ENCODE data around the gene SORL1-AS1.

Gene SORL1-AS1

DNA sequence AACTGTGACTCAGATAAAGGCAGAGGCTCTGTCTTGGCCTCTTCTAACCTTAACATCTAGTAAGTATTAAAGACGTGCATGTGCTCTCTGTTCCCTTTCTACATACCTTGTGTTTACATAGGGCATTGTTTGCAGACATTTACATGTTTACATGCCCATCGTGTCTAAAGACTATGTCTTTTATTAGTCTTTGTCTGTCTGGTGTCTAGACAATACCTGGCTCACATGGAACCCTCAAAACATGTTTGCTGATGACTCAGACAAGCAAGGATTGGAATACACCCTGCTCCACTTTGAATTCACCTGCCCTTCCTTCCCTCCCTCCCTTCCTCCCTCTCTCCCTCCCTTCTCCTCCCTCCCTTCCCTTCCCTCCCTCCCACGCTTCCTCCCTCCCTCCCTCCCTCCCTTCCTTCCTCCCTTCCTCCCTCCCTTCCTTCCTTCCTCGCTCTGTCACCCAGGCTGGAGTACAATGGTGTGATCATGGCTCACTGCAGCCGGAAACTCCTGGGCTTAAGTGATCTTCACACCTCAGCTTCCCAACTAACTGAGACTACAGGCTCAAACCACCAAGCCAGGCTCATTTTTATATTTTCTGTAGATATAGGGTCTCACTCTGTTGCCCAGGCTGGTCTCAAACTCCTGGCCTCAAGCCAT, 23.7 kb upstream of the SORL1-AS1 start:
- no peak for DNase-seq (ENCODE audit: low read depth, low spot score)

DNA sequence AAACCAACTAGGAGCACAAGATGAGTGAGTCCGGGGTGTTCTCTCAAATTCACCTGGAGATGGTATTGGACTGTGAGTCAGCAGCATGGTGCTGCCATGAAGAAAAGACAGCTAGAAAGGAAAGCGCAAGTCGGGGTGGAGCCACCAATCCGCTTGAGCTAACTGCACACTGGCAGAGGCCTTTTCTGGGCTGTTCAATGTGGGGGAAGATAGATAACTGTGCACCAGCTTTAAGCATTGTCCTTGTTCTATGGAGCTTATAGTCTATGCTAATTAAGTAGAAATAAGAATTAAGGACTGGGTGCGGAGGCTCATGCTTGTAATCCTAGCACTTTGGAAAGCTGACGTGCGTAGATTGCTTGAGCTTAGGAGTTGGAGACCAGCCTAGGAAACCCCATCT, 21.9 kb upstream of the SORL1-AS1 start:
- no peak for DNase-seq (ENCODE audit: low read depth, low spot score)

DNA sequence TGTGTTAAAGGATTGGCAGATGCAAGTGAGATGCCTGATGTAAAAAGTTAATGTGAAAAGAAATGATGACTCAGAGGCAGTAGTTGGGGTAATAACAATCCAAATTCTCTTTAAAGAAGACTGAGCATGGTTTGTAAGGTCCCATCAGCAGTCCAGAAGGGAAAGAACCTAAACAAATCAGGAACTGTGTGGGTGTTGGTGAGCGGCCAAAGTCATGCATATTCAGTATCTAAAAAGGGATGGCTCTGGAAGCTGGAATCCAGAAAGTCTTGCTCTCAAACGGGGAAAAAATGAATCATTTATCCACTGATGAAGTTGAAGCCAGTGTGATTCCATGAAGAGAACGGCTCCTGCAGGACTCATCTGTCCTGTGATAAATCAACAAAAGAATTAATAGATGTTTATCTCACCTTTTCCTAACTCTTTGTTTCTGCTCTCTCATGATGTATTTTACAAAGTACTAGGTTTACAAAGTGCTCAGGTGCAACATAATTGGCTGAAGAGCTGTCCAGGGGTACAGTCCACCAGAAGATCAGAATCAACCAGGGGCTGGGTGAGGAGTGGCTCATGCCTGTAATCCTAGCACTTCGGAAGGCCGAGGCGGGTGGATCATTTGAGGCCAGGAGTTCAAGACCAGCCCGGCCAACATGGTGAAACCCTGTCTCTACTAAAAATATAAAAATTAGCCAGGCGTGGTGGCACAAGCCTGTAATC, 20.5 kb upstream of the SORL1-AS1 start:
- no peak for DNase-seq (ENCODE audit: low read depth, low spot score)

DNA sequence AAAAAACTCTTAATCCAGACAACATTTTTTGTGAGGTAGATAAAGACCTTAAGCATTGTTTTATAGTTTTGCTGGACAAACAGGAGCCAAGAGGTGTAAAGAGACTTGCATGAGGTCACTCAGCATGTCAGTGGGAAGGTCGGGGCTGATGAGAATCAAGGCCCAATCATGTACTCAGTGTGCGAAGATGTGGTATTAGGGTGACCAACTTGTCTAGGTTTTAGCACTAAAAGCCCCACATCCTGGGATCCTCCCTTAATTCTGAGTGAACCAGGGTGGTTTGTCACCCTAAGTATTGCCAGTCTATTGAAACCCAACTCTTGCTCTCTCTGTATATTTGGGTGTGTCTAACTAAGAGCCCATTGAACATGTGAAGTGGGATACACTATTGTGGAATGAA, 19.5 kb upstream of the SORL1-AS1 start:
- no peak for DNase-seq (ENCODE audit: low read depth, low spot score)

DNA sequence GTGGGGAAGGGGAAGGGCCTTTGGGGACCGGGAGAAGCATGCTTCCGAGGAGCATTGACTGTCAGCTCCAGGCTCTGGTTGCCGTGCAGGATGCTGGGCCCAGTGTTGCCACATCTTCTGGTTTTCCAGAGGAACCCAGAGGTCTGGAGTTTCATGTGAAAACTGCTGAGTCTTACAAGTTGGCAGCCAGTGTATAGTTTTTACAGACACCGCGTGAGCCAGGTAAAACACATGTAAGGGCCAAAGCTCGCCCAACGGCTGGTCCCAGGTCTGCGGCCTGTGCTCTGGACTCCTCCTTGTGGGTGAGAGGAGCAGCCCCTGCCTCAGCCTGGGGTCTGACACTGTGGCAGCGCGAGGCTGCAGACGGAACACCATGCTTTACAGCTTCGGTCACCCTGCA, 18.4 kb upstream of the SORL1-AS1 start:
- DNase-seq (ENCODE audit: low read depth, low spot score), result no peak

DNA sequence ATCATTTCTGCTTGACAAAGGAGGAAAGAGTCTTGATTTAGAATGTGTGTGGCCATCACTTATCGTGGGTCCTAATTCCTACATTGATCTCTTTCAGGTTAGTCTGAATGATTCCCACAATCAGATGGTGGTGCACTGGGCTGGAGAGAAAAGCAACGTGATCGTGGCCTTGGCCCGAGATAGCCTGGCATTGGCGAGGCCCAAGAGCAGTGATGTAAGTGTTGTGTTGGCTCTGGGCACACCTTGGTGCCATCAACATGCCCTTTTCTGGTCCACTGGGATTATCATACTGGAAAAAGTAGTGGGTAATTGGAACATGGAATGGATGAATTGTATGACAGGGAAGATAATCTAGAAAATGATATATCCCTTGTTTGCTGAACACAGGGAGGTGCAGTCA, 17.1 kb upstream of the SORL1-AS1 start:
- DNase-seq (ENCODE audit: low read depth, low spot score), result no peak

DNA sequence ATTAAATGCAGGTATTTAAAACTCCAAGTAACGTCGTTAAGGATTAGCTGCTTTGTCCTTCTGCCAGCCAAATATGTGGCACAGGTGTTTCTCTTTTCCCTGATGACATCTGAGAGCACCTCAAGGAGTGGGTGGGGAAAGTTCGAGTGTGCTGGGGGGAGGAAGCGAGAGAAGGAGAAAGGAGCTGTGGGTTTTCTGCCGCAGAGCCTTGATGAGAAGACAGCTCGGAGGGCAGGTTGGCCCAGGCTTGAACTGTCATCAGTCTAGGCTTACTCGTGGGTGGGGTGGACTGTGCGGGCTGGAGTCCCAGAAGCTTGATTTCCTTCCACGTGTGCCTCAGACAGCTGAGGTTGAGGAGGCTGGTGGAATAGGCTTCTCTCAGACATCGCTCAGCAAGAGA, 15.2 kb upstream of the SORL1-AS1 start:
- peak; percentile 52 for DNase-seq (ENCODE audit: low read depth, low spot score)

DNA sequence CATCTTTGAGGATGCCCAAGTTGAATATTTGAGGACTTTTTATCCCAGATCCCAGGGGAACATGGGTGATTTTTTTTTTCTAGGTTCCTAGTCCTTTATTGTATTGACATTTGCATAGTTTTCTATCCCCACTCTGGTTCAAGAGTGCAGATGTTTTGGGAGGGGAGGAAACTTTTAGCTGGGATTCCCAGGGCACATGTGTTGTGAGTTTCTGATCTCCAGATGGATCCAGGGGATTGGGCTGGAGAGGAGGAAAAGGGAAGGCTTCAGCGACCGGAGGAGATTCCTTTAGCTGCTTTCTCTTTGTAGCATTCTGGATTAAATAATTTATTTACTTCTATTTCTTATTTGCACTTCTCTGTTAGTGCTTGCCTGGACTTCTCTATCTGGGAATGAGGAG, 14.7 kb upstream of the SORL1-AS1 start:
- no peak for DNase-seq (ENCODE audit: low read depth, low spot score)

DNA sequence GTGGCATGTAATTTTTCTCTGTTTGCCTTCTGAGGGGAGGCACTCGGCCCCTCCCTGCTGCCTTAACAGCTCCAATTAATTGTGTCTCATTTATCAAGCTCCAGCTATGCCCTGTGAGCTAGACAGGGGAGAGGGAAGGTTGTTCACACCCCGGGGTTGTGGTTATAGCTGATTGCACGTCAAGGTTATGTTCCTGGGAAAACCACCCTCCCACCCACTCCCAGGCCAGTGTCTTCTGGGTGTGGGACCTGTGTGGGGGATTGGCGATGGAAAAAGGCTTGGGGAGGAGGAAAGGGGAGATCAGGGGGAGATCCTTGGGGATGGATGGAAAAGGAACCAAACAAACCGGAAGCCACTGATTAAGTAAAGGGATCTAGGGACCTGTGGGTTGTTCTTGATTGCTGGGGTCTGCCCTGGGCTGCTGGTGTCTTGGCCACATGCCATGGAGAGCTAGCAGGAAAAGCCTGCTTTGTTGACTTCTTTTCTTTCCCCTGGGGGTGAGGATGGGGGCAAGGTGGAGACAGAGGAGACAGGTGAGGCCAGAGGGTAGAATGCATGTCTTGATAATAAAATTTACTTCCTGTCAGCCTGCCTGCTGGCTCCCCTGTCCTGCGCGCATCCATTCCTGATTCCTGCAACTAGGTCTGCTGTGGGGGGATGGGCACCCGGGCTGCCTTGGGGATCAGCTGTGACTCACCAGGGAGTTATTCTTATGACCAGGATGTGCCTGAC, 13.5 kb upstream of the SORL1-AS1 start:
- no peak for DNase-seq (ENCODE audit: low read depth, low spot score)

DNA sequence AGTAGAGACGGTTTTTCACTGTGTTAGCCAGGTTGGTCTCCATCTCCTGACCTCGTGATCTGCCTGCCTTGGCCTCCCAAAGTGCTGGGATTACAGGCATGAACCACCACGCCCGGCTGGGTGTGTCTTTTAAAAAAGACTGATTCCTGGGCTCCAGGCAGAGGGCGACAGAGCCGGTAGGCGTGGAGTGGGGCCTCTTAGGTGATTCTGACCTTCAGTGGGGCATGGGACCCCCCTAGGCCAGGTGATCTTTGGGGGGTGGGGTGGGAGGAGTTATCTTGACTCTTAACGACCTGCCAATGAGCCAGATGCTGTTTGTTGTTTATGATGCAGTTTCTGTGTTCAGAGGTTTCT, 12.9 kb upstream of the SORL1-AS1 start:
- DNase-seq (ENCODE audit: low read depth, low spot score), result no peak

DNA sequence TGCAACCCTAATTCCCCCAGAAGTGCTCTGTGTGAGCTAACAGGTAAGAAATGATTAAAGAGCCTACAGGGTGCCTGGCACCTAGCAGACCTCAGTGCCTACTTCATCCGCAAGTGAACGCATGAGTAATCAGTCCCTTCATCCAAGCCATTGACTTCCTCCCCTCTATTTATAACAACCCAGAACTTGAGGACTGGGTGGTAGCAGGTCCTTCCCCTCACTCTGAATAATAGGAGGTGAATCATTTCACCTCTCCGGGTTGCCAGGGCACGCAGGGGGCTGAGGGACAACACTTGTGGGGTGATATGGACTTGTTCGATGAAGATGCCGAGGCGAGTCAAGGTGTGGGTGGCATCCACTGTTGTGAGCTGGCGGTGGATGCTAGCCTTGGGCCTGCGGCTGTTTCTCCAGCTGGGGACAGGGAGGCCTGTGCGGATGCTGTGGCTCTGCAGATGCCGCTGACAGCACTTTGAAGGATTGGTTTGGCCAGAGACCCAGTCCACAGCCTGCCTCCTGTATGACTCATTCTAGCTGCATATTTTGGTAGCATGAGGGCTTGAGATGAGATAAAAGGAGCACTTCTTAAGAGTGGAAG, 11.7 kb upstream of the SORL1-AS1 start:
- peak; percentile 51 for DNase-seq (ENCODE audit: low read depth, low spot score)

DNA sequence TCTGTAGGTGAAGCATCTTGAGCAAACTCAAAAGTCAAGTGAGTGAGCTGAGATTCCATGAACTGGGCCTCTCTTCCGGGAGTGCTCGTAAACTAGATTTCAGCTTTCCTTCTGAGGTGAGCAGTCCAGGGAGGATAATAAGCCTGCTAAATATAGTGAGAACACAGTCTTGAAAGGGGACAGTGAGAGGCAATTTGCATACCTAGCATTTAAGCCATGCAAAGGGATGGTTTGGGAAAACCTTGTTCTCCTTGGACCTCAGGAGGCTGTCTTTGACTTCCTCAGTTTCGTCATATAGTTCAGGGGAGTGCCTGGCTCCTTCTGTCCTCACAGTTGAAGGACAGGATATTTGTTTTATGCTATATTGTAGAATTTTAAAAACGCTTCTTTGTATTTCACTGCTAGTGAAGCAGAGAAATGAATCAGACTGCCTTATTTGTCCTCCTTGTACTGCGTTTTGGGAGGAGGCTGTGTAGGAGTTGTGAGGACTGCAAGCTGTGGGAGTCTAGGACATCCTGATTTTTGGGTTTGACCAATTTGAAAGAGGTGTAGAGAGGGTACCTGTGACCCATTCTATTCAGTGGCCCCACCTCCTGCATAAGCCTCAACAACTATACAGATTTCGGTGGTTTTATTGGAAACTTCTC, 11.0 kb upstream of the SORL1-AS1 start:
- DNase-seq (ENCODE audit: low read depth, low spot score), result no peak

DNA sequence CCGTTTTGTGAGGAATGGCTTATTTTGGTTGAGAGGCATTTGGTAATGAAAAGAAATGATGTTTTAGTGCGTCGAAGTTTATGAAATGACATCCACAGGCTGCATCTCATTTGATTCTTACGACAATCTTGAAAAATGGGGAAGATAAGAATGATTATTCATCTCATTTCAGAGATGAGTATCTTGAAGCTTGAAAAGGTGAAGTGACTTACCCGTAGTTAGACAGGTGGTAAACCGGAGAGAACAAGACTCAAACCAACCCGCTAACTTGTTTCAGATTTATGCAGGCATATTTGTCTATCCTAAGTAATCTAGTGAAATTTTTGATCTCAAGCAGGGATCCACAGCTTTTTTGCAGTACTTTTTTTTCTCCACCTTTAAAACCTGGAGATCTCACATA, 9.1 kb upstream of the SORL1-AS1 start:
- no peak for DNase-seq (ENCODE audit: low read depth, low spot score)

DNA sequence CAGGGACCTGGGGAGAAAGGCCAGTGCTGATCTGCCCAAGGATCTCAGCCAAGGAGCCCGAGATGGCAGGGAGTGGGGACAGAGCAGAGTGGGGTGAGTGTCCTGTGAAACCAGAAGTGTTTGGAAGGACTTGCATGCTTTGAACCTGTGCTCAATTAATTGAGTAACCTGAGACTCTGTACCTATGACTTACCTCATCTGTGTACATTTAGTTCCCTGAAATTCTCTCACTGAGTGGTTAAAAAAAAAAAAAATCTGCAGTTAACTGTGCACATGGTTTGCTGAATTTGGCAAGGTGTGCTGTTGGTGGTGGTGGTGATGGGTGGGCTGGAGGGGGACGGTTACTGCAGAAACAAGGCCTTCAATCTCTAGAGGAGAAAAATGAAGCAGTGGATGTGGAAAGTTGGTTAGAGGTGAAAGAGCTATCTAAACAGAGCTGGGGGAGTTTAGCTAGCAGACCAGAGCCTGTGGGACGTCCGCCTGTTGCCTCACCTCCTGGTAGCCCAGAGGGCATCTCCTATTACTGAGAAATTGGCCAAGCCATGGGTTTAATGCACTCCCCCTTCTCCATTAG, 8.3 kb upstream of the SORL1-AS1 start:
- DNase-seq (ENCODE audit: low read depth, low spot score), result no peak

DNA sequence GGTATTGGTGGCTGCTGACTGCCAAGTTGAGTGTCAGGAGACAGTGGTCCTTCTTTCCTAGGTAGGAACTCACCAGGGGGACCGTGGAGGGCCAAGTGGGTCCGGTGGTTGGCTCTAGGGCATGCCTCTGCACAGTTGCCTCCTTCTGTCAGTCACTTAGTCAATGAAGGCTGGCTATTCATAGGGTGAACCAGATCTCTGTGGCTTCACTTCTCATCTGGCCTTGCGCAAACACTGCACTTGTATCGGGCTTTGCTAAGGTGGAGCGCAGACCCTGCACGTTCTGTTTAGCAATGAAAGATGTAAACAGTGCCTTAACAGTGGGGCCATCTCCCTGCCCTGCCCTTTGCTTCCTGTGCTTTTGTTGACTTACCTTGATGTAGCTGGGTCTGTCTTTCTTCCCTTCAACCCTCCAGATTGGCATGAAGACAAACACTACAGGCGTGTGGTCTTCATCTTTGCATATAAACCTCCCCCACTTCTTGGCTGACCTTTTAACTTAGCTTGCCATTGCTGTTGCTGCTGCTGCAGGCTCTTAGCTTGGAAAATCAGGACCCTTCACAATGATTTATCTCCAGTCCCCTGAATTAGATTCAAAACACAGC, 6.7 kb upstream of the SORL1-AS1 start:
- no peak for DNase-seq (ENCODE audit: low read depth, low spot score)

DNA sequence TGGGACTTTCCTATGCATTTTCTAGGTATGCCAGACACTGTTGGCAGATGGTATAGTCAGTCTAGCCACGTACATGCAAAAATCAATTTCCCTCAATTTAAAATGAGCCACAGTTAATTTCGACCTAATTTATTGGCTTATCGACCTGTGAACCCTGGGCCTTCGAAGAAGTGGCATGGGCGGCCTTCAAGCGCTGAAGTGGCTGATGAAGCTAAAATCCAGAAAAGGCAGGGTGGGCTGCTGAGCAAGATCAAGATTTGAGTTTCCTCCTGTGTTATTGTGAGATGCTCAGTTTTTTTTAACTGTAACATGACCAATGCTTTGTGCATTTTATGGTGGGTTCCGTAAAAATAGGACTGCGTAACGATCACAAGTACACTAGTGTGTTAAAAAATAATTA, 5.8 kb upstream of the SORL1-AS1 start:
- DNase-seq (ENCODE audit: low read depth, low spot score), result no peak

DNA sequence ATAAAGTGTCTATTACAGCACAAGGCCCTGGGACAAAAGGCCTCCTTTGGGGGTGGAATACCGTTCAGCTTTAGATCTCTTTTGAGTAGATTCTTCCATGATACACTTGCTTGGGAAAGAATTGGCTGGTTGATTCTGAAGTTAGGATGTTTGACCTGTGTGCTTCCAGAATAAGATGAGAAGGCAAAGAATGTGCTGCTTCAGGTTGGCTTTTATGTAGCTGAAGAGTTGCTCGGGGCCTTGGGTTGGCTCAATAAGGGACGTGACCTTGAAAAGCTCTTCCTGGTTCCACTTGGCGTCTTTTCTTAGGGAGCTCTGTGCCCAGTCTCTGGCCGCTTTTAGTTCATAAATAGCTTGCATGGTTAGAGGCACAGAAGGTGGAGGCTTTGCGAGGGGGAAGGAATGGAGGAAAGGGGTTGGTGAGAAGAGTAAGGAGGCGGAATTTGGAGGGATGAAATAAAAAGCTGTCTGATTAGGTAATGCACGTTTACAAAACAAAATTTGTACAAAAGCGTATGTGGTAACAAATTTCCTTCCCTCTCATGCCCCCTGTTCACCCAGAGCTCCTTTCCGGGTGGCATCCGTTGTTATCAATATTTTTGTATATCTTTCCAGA, 4.2 kb upstream of the SORL1-AS1 start:
- no peak for DNase-seq (ENCODE audit: low read depth, low spot score)

DNA sequence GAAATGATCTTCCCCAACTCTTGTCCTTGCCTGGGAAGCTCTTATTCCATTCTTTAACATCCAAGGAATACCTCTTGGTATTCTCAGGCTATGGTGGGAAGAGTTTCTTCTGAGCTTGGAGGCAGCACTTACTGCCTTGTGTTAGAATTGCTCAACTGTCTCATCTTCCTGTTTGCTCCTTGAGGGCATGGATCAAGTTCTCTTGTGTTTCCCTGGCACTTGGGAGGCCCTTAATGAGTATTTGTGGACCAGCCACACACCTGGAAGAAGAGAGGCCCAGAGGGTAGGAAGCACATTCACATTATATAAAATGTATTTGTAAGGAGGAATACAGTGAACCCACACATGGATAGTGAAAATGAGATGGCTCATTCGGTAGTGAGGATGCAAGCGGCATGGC, 3.4 kb upstream of the SORL1-AS1 start:
- DNase-seq (ENCODE audit: low read depth, low spot score), result no peak

DNA sequence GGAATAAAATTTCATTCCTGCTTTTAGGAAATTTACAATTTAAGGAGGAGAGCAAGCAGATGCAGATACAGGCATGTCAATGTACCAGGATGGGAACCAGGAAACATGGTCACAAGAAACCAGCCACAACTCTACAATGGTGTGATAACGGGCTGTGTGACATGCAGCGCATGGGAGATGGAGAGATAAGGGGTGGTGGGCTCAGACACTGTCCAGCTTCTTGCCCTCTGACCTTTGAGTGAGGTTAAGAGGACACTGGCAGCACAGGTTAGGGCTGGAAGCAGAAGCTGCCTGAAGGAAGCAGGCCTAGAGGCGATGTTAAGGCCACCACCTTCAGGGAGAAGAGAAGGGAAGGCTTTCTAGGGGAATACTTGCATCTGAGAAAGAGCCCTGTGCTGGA, 2.3 kb upstream of the SORL1-AS1 start:
- DNase-seq (ENCODE audit: low read depth, low spot score), result no peak

DNA sequence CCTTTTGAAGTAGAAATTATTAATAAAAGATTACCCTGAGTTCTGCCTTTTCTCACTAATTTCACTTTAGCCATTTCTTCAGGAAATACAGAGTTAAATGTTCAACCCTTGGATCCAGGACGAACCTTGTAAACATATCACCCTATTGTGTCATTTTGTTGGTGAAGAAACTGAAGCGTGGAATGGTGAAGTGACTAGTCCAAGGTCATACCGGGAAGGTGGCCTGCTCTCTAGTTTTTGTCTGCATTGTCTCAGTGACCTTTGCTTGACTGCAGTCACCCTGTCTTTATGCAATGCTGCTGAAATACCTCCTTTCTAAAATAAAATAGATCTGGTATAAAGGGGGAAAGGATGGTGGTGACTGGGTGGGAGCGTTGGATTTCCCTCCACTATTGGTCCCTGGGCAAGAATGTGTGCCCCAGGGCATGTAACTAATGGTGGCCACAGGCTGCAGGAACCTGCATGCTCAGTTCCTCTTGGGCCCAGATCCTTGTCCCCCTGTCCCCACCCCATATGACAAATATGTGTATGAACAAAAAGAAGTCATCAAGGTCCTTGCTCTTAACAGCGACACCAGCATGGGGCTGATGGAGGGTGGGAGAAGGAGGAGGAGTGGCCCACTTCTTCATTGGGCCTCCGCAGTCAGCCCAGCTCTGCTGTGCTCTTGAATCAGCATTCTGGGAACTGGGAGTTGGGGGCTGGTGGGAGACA, 977 bp upstream of the SORL1-AS1 start:
- no peak for DNase-seq (ENCODE audit: low read depth, low spot score)

Data from activated CD4-positive, CD25-positive, alpha-beta regulatory T cell treated with anti-CD3 and anti-CD28 coated beads, Interleukin-2, amount 50 U/mL, for 16 hours (primary cell).